Sigmoid colon (tissue), 4 donors: ENCODE data around the gene CCDC148.

Experiments used
- EP300 ChIP-seq, 4 donors: sonication (generic); formaldehyde crosslinking; IDR thresholded peaks; one replicate each; pipeline ENCODE4 v1.6.1; 2017; ENCODE audit warnings: antibody characterized with exemption in 4 of 4
- POLR2A ChIP-seq, 2 donors: fragments of 450-650 bp; IDR thresholded peaks; one replicate each; pipeline ENCODE4 v1.6.1; 2016; ENCODE audit warnings: antibody characterized with exemption in 2 of 2, mild to moderate bottlenecking in 2 of 2, moderate library complexity in 2 of 2
- POLR2AphosphoS5 ChIP-seq, 4 donors: sonication (generic); formaldehyde crosslinking; IDR thresholded peaks; one replicate each; pipeline ENCODE4 v1.6.1; 2017; ENCODE audit warnings: antibody characterized with exemption in 4 of 4
- TF ChIP-seq, protein P1 (sequence below), 4 experiments: fragments of 450-650 bp in 3 of 4; fragments of 200-600 bp in 1 of 4; IDR thresholded peaks; one replicate each; pipeline ENCODE4 v1.5.1; 2016 to 2019; ENCODE audit warnings: antibody characterized with exemption in 4 of 4, mild to moderate bottlenecking in 3 of 4, moderate library complexity in 2 of 4

GRCh38 chr2:158315000-158315399 lies 141.6 kb downstream of the CCDC148 start:
- TF ChIP-seq, protein P1, sequence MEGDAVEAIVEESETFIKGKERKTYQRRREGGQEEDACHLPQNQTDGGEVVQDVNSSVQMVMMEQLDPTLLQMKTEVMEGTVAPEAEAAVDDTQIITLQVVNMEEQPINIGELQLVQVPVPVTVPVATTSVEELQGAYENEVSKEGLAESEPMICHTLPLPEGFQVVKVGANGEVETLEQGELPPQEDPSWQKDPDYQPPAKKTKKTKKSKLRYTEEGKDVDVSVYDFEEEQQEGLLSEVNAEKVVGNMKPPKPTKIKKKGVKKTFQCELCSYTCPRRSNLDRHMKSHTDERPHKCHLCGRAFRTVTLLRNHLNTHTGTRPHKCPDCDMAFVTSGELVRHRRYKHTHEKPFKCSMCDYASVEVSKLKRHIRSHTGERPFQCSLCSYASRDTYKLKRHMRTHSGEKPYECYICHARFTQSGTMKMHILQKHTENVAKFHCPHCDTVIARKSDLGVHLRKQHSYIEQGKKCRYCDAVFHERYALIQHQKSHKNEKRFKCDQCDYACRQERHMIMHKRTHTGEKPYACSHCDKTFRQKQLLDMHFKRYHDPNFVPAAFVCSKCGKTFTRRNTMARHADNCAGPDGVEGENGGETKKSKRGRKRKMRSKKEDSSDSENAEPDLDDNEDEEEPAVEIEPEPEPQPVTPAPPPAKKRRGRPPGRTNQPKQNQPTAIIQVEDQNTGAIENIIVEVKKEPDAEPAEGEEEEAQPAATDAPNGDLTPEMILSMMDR (IDR thresholded peaks at IDR 0.05), result no peak
- TF ChIP-seq POLR2A (IDR thresholded peaks at IDR 0.05) (no peak), EP300 (IDR thresholded peaks at IDR 0.05) (no peak), POLR2AphosphoS5 (IDR thresholded peaks at IDR 0.05) (no peak)
